GM12878 (cell line): ENCODE results near the gene RPL7L1. TPM values are rescaled to one million over a fixed set of nuclear protein-coding genes. Genes with fewer than 3 reads are reported as not detected.

Experiments used
- ATAC-seq: fragments of 200-7000 bp; cut with Tn5 transposase; 3 replicates; pipeline ENCODE4 v1.9.1; 2020; ENCODE audit warnings: mild to moderate bottlenecking, moderate library complexity
- BruUV-seq: library from RNA; stranded (reverse); fragments of 400-500 nt; replicated peaks from 2 replicates; lab custom pipeline; 2021; lab: Mats Ljungman, UMichigan
- CTCF ChIA-PET: fragments of 300-600 bp; sonication (Branson Sonifier 250); formaldehyde crosslinking; extraction: SDS; loops from one replicate; lab custom pipeline; 2021; ENCODE audit warnings: inconsistent platforms; lab: Yijun Ruan, JAX
- POLR2A ChIA-PET: fragments of 350-600 bp; formaldehyde crosslinking; extraction: SDS; loops from one replicate; lab custom pipeline; 2021; ENCODE audit warnings: inconsistent platforms; lab: Charles Lee
- RAD21 ChIA-PET: fragments of 300-600 bp; sonication (Branson Sonifier 250); formaldehyde crosslinking; loops from one replicate; lab custom pipeline; 2023; ENCODE audit warnings: antibody characterized with exemption; ENCODE audit not compliant: unreplicated experiment; lab: Charles Lee
- SMC1A ChIA-PET: fragments of 300-600 bp; sonication (Branson Sonifier 250); formaldehyde crosslinking; loops from one replicate; lab custom pipeline; 2023; ENCODE audit not compliant: unreplicated experiment, uncharacterized antibody; lab: Charles Lee
- DNase-seq: peaks from one replicate; pipeline ENCODE4 v3.0.0-alpha.2; 2011; ENCODE audit warnings: low read depth, low spot score
- FAIRE-seq: peaks from 3 replicates; lab custom pipeline; 2011; peaks lifted over from hg19 to GRCh38; lab: Jason Lieb, UNC
- H2AFZ ChIP-seq: 2 replicates; pipeline ENCODE4 v1.6.0; 2011; ENCODE audit warnings: low read depth, low read length, control low read depth; ENCODE audit not compliant: control insufficient read depth
- H3K27ac ChIP-seq: 2 replicates; pipeline ENCODE4 v1.5.1; 2011; ENCODE audit warnings: control low read depth; ENCODE audit not compliant: control insufficient read depth, insufficient read depth
- H3K27me3 ChIP-seq, 2 experiments: replicated peaks in 1 of 2; 2 replicates each; pipeline versions ENCODE4 v1.6.0 to v1.6.1; 2011; ENCODE audit warnings: low read length in 1 of 2; ENCODE audit not compliant: control insufficient read depth in 2 of 2, insufficient read depth in 2 of 2
- H3K36me3 ChIP-seq, 2 experiments: 2 replicates each; pipeline ENCODE4 v1.5.1; 2011; ENCODE audit warnings: low read length in 1 of 2; ENCODE audit not compliant: control insufficient read depth in 2 of 2, insufficient read depth in 2 of 2
- H3K4me1 ChIP-seq: 2 replicates; pipeline ENCODE4 v1.6.1; 2011; ENCODE audit warnings: mild to moderate bottlenecking, low read length, moderate library complexity, mixed read lengths; ENCODE audit not compliant: control insufficient read depth, insufficient read depth
- H3K4me2 ChIP-seq: 2 replicates; pipeline ENCODE4 v1.6.0; 2011; ENCODE audit warnings: control low read depth; ENCODE audit not compliant: control insufficient read depth, insufficient read depth
- H3K4me3 ChIP-seq: fragments of 200-600 bp; sonication (generic); 2 replicates; pipeline ENCODE4 v1.5.1; 2016
- H3K79me2 ChIP-seq: 2 replicates; pipeline ENCODE4 v1.6.0; 2011; ENCODE audit warnings: low read length; ENCODE audit not compliant: control insufficient read depth, insufficient read depth
- H3K9ac ChIP-seq: 2 replicates; pipeline ENCODE4 v1.8.0; 2011; ENCODE audit warnings: low read length, control low read depth, mixed read lengths; ENCODE audit not compliant: control insufficient read depth, insufficient read depth
- H3K9me3 ChIP-seq: replicated peaks from 3 replicates; pipeline ENCODE4 v1.5.1; 2011; ENCODE audit warnings: mild to moderate bottlenecking, low read length; ENCODE audit not compliant: control insufficient read depth, insufficient read depth
- H4K20me1 ChIP-seq: 2 replicates; pipeline ENCODE4 v1.6.0; 2011; ENCODE audit not compliant: control insufficient read depth, insufficient read depth
- ATF2 ChIP-seq: IDR thresholded peaks from 2 replicates; pipeline ENCODE4 v1.6.1; 2012; ENCODE audit warnings: low read length, inconsistent platforms
- CHD2 ChIP-seq: IDR thresholded peaks from 2 replicates; pipeline ENCODE4 v1.6.1; 2011; ENCODE audit warnings: low read depth, low read length, improper control_type of control experiment, borderline replicate concordance
- CUX1 ChIP-seq: IDR thresholded peaks from 2 replicates; pipeline ENCODE4 v1.6.1; 2012; ENCODE audit warnings: improper control_type of control experiment, low read depth, low read length; ENCODE audit not compliant: insufficient replicate concordance
- JUND ChIP-seq: IDR thresholded peaks from 2 replicates; pipeline ENCODE4 v1.6.1; 2012; ENCODE audit warnings: low read depth, mild to moderate bottlenecking, low read length, improper control_type of control experiment, moderate library complexity
- PAX5 ChIP-seq: IDR thresholded peaks from 2 replicates; pipeline ENCODE4 v1.6.1; 2011; ENCODE audit warnings: low read depth, low read length, borderline replicate concordance
- PML ChIP-seq: IDR thresholded peaks from 2 replicates; pipeline ENCODE4 v1.6.1; 2012; ENCODE audit warnings: low read length, inconsistent platforms
- STAT3 ChIP-seq: IDR thresholded peaks from 2 replicates; pipeline ENCODE4 v1.6.1; 2011; ENCODE audit warnings: low read depth, low read length, improper control_type of control experiment
- TCF7 ChIP-seq: IDR thresholded peaks from 2 replicates; pipeline ENCODE4 v1.6.1; 2014; ENCODE audit warnings: antibody characterized with exemption, borderline replicate concordance
- ZNF24 ChIP-seq: fragments of 450-650 bp; IDR thresholded peaks from 2 replicates; pipeline ENCODE4 v1.6.1; 2017; ENCODE audit warnings: antibody characterized with exemption, mild to moderate bottlenecking
- WGBS: methylation state at CpG from one replicate; pipeline ENCODE4 v1.1.6; 2016; ENCODE audit warnings: low lambda C conversion rate; ENCODE audit not compliant: insufficient replicate concordance, insufficient coverage; ENCODE audit errors: missing lambda C conversion rate; 5-methylcytosine and 5-hydroxymethylcytosine counted together
- in situ Hi-C: fragments of 300-500 bp; cut with MboI; formaldehyde crosslinking; loops from 9 replicates; pipeline ENCODE4 v1.14.3; 2018; ENCODE audit warnings: mixed read lengths
- intact Hi-C: fragments of 100-400 bp; cut with micrococcal nuclease; formaldehyde crosslinking; loops from one replicate; pipeline ENCODE4 v1.14.2; 2022; ENCODE audit not compliant: unreplicated experiment
- polyA plus RNA-seq, 11 experiments: library from polyadenylated mRNA; depleted of rRNA in 4 of 11; unstranded in 6 of 11; stranded (reverse) in 5 of 11; fragments of >200 nt; fragmentation: Nextera tagmentation in 4 of 11; fragmentation: Illumina TruSeq in 1 of 11; extraction: Ambion mirVana in 4 of 11; extraction: Trizol in 1 of 11; gene quantifications; 1 replicate in 1 of 11; 2 replicates in 10 of 11; pipeline versions ENCODE4 v1.2.1 to v1.2.3, GENCODE V29; 2011 to 2016; ENCODE audit warnings: inconsistent platforms in 2 of 11, missing spikeins in 2 of 11, low read depth in 1 of 11
- total RNA-seq, 4 experiments: library from RNA; depleted of rRNA in 3 of 4; stranded (reverse); fragments of >200 nt in 3 of 4; fragmentation: Illumina TruSeq in 1 of 4; extraction: Trizol in 1 of 4; gene quantifications; 2 replicates each; pipeline versions ENCODE4 v1.2.1 to v1.2.3, GENCODE V29; 2013 to 2021
- TF ChIP-seq, protein P1 (sequence below): IDR thresholded peaks from 2 replicates; pipeline ENCODE4 v1.6.1; 2012; ENCODE audit warnings: low read depth, low read length, improper control_type of control experiment
- TF ChIP-seq, protein P2 (sequence below): IDR thresholded peaks from 2 replicates; pipeline ENCODE4 v1.6.1; 2011; ENCODE audit warnings: mild to moderate bottlenecking, low read depth, low read length, moderate library complexity; ENCODE audit not compliant: insufficient replicate concordance

Gene RPL7L1
- total and polyA plus RNA-seq, 10 of the 15 experiments (the other 5 are each of a cell fraction or from before 2014, with no cell fraction given), result 54.1 to 154 (median 104) TPM

DNA sequence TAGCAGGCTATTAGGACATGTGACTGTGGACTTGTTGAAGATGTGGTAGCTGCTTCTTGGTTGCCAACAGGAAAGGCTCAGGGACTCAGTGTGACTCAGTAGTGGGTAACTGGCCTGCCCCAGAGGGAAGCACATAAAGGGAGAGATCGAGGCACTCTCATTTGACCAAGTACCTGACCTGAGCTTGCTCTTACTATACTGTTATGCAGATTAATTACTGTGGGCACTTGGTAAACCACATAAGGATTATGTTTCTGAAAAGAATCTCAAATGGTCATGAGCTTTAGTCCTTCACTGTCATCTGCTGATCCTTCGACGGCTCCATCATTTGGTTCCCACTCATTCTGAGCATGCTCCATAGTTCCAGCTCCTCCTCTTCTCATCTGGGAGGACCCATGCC lies 48.2 kb upstream of the RPL7L1 start:
- WGBS, result 98% methylated on average over 3 of the region's 3 CpGs
- RAD21 ChIA-PET, result no interaction called here
- TF ChIP-seq JUND, result no peak
- TF ChIP-seq, protein P1, sequence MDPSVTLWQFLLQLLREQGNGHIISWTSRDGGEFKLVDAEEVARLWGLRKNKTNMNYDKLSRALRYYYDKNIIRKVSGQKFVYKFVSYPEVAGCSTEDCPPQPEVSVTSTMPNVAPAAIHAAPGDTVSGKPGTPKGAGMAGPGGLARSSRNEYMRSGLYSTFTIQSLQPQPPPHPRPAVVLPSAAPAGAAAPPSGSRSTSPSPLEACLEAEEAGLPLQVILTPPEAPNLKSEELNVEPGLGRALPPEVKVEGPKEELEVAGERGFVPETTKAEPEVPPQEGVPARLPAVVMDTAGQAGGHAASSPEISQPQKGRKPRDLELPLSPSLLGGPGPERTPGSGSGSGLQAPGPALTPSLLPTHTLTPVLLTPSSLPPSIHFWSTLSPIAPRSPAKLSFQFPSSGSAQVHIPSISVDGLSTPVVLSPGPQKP, result no peak
- TF ChIP-seq PML, result no peak
- TF ChIP-seq STAT3, result no peak
- TF ChIP-seq CHD2, result no peak
- no peak for TF ChIP-seq ATF2
- TF ChIP-seq CUX1, result no peak
- TF ChIP-seq, protein P2, sequence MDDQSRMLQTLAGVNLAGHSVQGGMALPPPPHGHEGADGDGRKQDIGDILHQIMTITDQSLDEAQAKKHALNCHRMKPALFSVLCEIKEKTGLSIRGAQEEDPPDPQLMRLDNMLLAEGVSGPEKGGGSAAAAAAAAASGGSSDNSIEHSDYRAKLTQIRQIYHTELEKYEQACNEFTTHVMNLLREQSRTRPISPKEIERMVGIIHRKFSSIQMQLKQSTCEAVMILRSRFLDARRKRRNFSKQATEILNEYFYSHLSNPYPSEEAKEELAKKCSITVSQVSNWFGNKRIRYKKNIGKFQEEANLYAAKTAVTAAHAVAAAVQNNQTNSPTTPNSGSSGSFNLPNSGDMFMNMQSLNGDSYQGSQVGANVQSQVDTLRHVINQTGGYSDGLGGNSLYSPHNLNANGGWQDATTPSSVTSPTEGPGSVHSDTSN, result no peak
- TF ChIP-seq PAX5, result no peak
- TF ChIP-seq TCF7, result no peak
- no peak for TF ChIP-seq ZNF24

More for the DNA sequence above, 48.2 kb upstream of the RPL7L1 start:
- H2AFZ ChIP-seq, result no peak overlapping the region
- no peak overlapping the region for H3K4me3 ChIP-seq
- peaks cover 14 to 18% of the 10 kb centered on the region in 2 experiments; a peak in 3 of 4 replicates for H3K36me3 ChIP-seq
- H4K20me1 ChIP-seq, result no peaks in the 10 kb centered on the region
- ATAC-seq (no peak), FAIRE-seq (no peak), DNase-seq (no peak)
- ChIA-PET POLR2A (interaction anchor here (0.6 kb wide), 2 partner anchors 41 to 83 kb away, joined by 5 to 6 read pairs; no protein-coding TSS in a partner anchor), SMC1A (interaction anchor here (1.2 to 1.6 kb wide), 4 partner anchors 28 to 85 kb away, joined by 3 to 4 read pairs (median 4); no protein-coding TSS in a partner anchor), CTCF (interaction anchor here (0.7 to 1.4 kb wide), 5 partner anchors 19 to 170 kb away, joined by 3 read pairs; no protein-coding TSS in a partner anchor)
- no peaks in the 10 kb centered on the region; the same call in 1 of the 2 replicates for H3K79me2 ChIP-seq
- no TSS peak for BruUV-seq
- no peaks in the 10 kb centered on the region for H3K4me1 ChIP-seq
- no peak overlapping the region for H3K9ac ChIP-seq
- H3K4me2 ChIP-seq, result no peak overlapping the region
- H3K9me3 ChIP-seq, result no peaks in the 10 kb centered on the region
- in situ Hi-C loops, result no loop called here
- no peak overlapping the region for H3K27ac ChIP-seq
- H3K27me3 ChIP-seq, result no peaks in the 10 kb centered on the region
- intact Hi-C loops, result no loop called here
